NCI-H1048 (cell line): ENCODE measurements around the gene PIF1.
"Not testable (repeated sequence)": the region's sequence is repeated elsewhere in the genome, so short reads cannot be mapped to it uniquely, and the experiment has no call there.

Experiments used
- DNase-seq: peaks from one replicate; lab custom pipeline; 2025; lab: John Stamatoyannopoulos, UW

Gene PIF1

DNA sequence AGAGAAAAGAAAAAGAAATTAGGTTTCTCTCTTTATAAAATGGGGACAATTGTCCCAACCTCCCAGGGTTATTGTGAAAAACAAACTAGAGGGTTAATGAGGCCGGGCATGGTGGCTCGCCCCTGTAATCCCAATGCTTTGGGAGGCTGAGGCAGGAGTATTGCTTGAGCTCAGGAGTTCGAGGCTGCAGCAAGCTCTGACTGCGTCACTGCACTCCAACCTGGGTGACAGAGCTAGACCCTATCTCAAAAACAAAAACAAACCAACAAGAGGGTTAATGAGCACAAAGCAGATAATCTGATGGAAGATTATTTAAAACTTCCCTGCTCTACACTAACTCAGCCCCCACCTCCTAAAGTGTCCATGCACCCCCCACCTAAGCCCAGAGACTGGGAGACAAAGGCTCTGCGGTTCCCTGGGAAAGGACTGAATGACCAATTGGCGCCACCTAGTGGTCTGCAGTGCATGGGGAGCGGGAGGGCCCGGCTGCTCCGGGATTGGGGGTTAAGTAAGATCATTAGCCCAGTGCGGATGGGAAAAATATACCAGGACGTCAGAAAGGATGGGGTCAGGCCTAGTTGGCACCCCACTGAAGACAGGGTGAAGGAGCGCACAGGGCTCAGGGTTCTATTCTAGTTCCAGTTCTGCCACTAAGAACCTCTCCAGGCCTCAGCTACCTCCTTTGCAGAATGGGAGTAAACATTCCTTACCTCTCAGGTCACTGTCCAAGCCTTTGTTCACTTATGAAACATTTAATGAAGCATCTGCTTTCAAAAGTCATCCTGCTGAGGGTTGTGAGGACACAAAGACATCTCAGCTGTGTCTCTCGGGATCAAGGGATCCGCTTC, 15.6 kb downstream of the PIF1 start:
- DNase-seq: peak; percentile 40

DNA sequence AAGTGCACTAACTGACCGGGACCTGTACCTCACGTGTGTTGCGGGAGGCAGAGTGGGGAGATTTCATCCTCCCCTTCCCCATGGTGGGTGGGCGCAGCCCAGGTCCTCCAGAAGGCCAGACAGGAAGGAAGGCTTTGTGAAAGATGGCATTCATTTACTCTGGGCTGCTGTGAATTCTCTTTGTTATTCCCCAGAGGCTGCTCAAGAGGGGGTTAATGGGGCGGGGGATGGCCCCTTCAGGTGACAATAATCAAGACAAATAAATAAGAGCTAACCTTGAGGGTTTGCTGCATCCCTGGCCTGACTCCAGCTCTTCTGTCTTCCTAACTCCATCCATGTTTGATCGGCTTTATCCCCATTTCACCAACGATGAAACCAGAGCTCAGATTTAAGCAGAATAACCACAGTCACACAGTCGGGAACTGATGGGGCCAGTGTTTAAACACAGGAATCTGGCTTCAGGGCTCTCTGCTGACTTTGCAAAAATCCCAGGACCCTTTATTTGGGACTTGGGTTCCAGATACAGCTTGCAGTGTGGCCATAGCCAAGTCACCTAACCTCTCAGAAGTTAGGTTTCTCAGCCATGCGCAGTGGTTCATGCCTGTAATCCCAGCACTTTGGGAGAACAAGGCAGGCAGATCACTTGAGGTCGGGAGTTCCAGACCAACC, 16.5 kb downstream of the PIF1 start:
- no peak for DNase-seq

DNA sequence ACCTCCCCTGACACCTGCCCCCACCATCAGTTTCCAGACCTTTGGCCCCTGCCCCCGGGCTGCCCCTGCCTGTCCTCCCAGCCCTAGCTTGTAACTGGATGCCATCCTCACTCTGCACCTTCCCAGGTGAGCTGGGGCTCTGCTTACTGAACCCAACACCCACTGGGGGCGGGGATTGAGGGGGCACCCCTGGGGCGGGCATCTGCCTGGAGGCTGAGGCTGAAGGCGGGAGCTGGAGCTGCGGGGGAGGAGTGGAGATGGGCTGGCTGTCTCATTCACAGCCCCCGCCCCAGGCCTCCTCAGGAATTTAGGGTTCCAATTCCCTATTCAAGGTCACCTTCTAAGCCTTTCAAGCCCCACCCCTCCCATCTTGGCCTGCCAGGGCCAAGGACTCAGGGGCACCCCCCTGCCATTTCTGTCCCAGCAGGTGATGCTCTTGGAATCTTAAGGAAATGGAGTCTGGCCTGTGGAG, 17.7 kb downstream of the PIF1 start:
- no peak for DNase-seq

DNA sequence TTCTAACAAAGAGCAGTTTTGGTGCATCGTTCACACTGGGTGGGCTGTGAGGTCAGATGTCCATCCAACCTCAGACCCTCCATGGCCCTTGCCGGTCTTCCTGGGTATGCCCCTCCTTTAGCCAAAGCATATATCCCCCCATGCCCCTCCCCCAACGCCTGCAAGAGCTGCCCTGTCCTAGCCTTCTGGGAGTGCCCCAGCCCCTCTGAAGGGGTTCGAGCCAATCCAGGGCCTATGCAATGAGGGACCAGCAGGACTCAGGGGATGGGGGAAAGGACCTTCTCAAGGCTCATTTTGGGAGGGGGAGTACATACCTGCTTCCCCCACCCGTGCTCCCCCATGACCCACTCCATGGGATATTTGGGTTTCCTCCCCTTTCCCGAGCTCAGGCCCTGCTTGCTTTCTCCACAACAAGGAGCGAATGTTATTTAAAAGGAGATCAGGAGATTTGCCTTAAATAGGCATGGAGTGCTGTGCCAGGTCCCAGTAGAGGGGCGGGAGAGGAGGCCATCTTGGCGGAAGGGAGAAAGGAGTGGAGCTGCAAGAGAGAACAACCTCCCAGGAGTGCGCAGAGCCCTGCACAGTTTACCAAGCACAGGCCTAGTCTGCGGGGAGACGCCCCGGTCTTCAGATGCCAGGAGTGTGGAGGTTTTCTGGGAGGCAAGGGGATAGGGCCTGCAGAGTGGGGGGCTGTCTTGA, 18.2 kb downstream of the PIF1 start:
- DNase-seq: no peak

DNA sequence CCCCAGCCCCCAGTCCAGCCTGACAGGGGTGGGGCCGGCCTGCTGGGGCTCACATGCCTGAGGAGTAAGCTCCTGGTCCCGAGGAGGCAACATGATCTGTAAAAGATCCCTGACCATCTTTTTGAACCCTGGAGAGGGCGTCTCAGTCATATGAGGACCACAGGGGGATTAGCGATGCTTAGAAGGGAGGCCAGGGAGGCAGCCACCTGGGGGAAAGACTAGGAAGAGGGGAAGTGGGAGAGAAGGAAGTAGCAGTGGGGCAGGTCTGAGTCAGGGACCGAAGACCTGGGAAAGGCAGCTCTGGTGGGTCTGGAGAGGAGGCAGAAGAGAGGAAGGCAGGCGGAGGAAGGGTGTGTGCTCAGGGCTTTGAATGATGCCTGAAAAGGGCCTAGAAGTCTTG, 18.9 kb downstream of the PIF1 start:
- DNase-seq: no peak

DNA sequence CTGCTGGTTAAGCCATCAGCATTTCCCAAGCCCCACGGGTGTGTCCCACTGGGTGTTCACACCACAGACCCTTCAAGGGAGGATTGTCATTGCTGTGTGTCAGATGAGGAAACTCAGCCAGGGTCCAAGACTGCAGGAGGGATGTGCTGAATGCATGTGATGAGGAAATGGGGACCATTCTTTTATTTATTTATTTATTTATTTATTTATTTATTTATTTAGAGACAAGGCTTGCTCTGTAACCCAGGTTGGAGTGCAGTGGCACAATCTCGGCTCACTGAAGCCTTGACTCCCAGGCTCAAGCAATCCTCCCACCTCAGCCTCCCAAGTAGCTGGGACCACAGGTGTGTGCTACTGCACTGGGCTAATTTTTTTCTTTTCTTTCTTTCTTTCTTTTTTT, 20.8 kb downstream of the PIF1 start:
- no peak for DNase-seq

DNA sequence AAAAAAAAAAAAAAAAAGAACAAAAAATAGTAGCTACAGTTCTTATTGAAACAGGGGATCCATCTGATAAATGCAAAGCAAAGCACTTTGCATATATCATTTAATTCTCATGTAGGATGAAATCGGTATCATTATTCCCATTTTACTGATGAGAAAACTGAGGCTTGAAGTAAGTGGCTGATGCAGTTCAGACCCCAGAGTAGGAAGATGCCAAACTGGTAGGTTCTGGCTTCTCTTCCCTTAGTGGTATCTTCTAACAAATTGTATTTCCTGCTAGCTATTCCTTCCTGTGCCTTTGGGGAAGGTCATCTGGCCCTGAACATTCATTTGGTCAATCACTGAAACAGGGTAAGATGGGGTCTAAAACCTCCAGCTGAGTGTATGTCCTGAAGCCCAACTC, 21.9 kb downstream of the PIF1 start:
- DNase-seq: no peak

DNA sequence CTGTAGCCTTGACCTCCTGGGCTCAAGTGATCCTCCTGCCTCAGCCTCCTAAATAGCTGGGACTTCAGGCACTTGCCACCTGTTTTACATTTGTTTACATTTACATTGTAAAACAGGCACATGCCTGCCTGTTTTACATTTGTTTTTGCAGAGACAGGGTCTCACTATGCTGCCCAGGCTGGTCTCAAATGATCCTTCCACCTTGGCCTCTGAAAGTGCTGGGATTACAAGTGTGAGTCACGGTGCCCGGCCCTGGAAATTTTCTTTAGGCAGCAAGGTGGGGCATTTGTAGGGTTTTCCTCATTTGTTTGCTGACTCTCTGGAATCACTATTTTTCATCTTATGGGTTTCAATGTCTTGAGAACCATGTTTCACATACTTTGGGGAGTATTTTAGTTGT, 25.0 kb downstream of the PIF1 start:
- DNase-seq: no peak

DNA sequence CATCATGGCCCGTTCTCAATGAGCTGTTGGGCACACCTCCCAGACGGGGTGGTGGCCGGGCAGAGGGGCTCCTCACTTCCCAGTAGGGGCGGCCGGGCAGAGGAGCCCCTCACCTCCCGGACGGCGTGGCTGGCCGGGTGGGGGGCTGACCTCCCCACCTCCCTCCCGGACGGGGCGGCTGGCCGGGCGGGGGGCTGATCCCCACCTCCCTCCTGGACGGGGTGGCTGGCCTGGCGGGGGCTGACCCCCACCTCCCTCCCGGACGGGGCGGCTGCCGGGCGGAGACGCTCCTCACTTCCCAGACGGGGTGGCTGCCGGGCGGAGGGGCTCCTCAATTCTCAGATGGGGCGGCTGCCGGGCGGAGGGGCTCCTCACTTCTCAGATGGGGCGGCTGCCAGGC, 26.5 kb downstream of the PIF1 start:
- DNase-seq: not testable (repeated sequence)

DNA sequence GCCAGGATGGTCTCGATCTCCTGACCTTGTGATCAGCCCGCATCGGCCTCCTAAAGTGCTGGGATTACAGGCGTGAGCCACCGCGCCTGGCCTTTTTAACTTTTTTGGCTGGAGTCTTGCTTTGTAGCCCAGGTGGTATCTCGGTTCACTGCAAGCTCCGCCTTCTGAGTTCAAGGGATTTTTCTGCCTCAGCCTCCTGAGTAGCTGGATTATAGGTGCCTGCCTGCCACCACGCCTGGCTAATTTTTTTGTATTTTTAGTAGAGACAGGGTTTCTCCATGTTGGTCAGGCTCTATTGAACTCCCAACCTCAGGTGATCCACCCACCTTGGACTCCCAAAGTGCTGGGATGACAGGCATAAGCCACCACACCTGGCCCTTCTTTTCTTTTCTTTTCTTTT, 29.5 kb downstream of the PIF1 start:
- DNase-seq: not testable (repeated sequence)

DNA sequence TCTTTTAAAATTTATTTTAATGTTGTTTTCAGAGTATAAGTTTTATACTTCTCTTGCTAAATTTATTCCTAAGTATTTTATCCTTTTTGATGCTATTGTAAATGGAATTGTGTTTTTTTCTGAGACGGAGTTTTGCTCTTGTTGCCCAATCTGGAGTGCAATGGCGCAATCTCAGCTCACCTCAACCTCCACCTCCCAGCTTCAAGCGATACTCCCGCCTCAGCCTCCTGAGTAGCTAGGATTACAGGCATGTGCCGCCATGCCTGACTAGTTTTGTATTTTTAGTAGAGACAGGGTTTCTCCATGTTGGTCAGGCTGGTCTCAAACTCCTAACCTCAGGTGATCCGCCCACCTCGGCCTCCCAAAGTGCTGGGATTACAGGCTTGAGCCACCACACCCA, 30.1 kb downstream of the PIF1 start:
- DNase-seq: not testable (repeated sequence)

DNA sequence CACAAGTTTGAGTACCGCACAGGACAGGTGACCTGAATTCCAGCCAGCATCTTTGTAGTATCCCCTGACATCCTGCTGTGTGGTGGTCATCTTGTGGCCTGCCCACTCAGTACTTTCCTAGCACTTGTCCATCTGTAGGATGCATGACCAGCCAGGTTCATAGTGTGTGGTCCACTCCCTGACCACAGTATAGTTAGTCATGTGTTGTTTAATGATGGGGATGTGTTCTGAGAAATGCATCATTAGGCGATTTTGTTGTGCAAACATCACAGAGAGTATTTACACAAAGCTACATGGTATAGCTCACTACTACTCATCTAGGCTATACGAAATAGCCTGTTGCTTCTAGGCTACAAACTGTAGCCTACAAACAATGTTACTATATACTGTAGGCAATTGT, 33.2 kb downstream of the PIF1 start:
- no peak for DNase-seq

DNA sequence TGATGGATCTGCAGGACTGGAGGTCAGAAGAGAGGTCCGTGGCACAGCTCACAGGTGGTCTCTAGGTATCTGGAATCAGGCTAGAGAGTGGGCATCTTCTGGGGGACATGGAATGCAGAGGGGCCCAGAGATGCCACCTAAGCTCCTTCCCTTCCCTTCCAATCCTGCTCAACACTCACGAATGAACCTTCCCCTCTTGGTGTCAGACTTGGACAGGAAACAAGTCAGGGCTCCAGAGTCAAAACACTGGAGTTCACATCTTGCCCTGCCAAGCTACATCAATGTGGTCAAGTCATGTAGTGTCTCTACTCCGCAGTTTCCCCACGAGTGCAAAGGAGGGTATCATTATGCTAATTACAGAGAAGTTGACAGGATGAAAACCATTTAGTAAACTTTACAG, 34.0 kb downstream of the PIF1 start:
- no peak for DNase-seq

DNA sequence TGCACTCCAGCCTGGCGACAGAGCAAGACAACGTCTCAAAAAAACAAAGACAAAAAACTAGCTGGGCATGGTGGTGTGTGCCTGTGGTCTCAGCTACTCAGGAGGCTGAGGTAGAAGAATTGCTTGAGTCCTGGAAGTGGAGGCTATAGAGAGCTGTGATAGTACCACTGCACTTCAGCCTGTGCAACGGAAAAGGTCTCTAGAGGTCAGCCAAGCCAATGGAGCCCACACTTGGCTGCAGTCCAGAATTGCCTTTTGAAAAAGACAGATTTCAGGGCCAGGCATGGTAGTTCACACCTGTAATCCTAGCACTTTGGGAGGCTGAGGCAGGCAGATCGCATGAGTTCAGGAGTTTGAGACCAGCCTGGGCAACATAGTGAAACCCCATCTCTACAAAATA, 41.7 kb downstream of the PIF1 start:
- no peak for DNase-seq

DNA sequence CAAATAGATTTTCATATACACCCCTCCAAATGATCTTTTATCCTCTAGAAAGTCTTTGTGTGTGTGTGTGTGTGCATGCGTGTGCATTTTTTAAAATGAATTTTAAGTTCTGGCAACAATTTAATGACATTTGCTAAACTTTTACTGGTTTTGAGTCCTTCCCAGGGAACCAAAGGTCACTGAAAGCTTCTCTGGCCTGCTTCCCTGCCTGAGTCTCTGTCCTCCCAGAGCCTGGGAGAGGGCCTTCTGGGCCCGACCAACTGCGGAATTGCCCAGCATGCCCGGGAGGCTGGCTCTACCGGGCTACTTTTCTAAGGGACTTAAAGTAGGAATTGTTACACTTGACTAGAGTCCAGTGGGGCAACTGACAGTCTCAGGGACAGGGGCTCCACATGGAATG, 42.7 kb downstream of the PIF1 start:
- DNase-seq: no peak

DNA sequence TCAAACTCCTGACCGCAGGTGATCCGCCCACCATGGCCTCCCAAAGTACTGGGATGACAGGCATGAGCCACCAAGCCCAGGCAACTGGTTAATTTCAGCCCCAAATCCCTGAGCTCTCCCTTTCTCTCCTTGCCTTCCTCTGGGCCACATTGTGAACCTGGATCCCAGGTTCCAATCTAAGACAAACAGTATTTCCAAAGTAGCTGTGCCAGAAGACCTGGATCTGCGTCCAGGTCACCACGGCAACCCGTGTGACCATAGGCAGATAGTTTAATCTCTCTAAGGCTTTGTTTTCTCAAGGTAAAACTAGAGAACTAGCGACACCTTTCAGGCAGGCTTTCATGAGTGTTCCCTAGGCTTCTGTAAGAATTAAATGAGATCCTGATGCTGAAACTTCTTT, 44.1 kb downstream of the PIF1 start:
- no peak for DNase-seq

DNA sequence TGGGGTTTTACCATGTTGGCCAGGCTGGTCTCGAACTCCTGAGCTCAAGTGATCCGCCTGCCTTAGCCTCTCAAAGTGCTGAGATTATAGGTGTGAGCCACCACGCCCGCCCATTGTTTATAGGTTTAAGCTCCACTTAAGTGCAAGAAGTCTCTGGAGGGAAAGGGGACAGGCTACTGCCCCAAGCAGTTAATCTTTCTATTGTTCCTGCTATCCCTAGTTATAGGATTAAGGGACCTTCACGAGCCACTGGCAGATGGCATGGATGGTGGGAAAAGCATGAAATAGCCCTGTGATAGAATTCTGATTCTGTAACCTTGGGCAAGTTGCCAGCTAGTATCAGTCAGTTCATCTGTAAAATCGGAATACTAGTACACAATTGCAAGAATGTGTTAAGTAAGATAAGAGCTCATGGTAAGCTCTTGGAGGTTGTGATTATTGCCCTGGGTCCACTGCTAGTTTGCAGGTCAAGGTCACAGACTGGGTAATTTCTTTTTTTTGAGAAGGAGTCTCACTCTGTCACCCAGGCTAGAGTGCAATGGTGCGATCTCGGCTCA, 44.8 kb downstream of the PIF1 start:
- no peak for DNase-seq

DNA sequence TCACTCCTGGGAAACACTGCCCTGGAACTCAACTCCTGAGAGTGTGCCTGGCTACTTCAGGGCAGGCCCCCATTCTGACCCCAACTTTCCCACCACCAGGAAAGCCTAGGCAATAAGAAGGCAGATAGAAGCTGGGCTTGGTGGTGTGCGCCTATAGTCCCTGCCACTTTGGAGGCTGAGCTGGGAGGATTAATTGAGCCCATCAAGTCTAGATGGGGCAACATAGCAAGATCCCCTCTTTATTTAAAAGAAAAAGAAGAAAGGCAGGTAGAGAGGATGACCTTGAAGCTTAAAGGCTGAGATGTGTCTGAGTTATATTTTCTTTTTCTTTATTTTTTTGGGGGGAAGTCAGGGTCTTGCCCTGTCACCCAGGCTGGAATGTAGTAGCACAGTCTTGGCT, 45.8 kb downstream of the PIF1 start:
- DNase-seq: no peak

DNA sequence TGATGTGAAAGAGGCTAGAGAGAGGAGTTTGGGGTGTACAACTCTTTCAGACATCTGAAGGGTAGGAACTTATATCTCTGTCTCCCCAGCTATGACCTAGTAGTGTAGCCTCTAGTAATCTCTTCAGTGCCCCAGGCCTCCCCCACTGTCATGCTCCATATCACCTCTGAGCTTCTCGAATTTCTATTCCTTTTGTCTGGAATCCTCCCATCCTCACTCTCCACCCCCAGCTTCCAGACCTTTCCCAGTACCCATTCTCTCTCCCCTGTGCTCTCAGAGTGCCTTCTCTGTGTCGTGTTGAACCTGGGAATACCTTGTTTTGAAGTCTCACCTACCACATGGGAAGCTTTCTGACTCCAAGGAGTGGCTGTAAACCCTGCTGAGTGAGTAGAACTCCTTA, 46.4 kb downstream of the PIF1 start:
- no peak for DNase-seq

DNA sequence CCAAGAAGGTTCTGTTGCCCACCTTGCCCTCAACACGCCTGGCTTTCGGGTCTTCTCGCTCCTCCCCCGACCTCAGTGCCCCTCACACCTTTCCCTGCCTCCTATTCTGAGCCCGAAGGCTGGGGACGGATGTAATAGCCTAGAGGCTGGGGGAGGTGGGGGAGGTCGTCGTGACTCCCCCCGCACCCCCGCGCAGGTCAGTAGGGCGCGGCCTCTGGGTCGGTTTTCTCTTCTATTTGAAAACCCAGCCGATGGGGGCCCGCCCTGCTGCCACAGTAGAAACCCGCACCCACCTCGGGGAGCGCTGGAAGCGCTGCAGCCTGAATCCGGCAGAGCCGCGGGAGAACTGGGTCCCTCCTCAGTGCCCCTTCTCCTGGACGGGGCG, 49.1 kb downstream of the PIF1 start:
- no peak for DNase-seq

DNA sequence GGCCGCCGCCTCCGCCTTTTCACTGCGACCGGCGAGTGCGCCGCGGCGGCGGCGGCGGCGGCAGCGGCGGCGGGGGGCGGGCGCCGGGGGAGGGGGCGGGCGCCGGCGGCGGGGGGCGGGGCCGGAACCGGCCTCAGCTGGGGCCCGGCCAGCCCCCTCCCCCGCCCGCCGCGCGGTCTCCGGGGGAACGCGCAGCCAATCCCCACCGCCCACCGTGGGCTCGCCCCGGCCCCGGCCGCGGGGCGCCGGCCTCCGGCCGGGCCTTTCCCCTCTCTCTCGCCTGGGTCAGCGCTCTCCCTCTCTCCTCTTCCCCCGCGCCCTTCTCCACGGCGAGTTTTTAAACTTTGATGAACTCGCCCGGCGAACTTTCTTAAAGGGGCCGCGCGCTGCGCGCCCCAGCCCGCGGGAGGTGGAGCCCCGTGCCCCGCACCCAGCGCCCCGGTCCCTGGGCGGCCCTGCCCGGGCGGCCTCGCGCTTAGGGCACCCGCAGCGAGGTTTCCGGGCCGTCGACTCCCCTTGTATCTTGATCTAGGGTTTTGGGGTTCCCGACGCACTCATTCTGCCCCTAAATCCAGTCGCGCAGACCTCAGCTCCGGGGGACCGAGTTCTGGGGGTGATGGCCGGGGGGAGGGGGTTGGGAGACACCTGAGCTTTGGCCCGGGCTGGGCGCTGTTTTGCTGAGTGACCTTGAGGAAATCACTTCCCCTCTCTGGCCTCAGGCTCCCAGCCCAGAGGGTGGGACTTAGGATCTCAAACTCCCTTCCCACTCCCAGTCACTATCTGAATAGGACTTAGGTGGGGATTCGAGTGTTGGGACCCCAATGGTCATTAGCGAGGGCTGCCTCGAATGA, 49.7 kb downstream of the PIF1 start, which contains the start of gene RBPMS2:
Gene RBPMS2 (minus strand): TSS at position 39 of the 851 bp plus-strand sequence. CDS start 270 bp downstream, outside the sequence.
- DNase-seq: no peak
